Stimulated activated CD4-positive, alpha-beta T cell treated with anti-CD3 and anti-CD28 coated beads, TNF-alpha, amount 100 ng/mL, for 1 hour (primary cell): ENCODE measurements around the gene BATF.
A peak's percentile ranks its signal among the peaks of the same experiment; 100 is the strongest.

ENCODE experiments used
- DNase-seq, 3 donors: peaks; one replicate each; pipeline ENCODE4 v3.0.0-alpha.2; 2020; ENCODE audit warnings: low read depth in 3 of 3, low spot score in 1 of 3

BATF gene

DNA sequence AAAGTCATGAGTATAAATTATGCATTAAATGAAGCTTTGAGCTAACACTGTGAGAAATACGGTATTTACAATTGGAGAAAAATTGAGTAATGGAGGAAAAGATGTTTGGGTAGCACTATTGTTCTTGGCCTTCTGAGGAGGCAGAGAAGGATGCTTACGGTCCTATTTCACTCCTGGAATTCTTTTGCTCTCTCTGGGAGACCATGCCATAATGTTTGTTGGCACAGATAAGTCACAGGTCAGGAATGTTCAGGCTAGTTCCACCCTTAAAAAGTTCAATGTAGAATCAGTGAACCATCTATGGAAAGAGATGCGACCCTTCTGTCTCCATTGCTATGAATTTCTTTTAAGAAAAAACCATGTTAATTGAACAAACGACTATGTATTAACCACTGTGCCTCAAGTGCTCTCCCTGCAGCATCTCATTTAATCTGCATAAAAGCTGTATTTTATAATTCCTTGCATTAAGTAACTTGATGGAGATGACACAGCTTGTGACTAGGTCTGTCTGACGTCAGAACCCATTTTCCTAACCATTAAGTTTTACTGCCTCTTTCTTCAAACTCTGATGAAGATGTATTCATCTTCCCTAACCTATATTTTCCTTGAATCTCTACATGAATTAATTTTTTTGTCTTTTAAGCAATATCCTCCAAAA is 9.5 kb downstream of the BATF start:
- DNase-seq: no peak

DNA sequence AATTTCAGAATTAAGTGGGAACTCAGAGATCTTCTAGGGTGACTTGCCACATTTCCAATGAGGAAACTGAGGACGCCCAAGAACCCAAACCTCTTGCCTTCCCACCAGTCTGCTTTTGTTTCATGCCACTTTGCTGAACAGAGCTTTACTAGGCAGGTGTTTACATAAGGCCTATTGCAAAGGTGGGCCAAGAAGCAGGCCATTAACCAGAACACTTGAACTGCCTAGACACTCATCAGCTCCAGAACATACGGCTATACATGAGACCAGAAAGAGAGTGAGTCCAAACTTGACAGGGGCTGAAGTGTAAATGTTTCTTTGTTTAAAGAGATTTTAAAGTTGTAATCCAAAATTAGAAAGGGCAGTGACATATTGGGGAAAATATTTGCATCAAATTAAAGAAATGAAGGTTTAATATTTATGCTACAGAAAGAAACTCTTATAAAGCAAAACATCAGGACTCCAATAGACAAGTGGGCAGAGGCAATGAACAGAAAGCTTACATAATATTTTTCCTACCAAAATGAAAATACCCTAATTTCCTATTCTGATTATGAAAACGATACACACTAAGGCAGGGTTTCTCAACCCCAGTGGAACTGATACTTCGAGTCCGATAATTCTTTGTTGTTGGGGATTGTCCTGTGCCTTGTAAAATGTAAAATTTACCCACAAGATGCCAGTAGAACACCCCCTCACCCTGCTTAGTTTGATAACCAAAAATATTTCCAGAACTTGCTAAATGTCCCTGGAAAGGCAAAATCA is 11.7 kb downstream of the BATF start:
- DNase-seq: no peak

DNA sequence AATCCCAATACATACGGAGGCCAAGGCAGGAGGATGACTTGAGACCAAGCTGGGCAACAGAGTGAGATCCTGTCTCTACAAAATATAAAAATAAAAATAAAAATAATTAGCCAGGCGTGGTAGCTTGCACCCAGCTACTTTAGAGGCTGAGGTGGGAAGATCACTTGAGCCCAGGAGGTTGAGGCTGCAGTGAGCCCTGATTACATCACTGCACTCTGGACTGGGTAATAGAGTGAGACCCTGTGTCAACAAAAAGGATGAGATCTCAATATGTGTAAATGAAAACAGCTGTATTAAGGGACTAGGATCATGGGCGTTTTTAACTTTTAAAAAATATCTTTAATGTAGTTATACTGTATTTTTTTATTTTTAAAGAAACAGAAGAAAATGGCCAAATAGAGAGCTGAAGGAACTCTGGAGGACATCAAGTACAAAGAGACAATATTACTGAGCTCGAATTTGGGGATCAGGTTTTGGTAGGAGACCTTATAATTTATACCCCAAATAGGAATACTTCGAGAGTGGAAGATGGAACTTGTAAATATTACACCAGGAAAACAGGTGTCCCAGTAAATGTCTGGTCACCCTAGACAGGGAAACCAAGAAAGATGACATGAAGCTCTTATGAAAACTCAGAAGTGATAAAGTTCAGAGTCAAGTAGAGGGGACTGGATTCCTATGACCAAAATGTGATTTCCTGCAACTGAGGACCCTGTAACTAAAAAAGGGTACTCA is 13.1 kb downstream of the BATF start:
- DNase-seq: no peak

DNA sequence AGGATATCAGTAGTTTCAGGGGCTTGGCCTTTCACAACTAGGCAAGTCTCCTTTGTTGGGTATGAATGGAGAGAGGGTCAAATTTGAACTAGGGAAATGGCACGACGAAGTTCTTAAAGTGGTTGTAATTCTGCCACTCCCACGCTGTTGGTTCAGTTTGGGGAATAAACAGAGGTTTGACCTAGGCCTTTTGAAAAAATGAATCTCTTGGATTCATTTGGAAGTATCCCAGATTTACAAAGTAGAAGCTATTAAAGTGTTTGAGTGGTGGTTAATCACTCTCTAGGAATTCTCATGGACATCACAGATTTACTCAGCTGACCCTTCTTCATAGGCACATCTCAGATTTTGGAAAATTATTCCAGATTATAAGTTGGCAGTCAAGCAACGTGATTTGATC is 14.8 kb downstream of the BATF start:
- no peak for DNase-seq

DNA sequence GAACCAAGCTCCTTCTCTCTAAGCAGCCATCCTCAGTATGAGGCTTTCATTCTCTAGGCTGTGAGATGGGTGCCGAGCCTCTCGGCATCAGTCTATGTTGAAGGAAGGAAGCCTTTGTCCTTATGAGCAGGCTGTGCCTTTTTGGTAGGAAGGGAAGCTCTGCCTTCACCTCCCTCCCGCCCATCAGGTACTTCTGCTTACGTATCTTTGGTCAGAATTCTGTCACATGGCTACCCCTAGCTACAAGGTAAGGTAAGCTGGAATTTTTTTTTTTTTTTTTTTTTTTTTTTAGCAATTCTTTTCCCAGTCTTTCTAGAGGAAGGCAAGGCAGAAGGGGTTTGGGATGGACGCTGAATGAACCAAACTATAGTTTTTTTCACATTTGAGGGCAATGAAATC is 16.9 kb downstream of the BATF start:
- DNase-seq: no peak

DNA sequence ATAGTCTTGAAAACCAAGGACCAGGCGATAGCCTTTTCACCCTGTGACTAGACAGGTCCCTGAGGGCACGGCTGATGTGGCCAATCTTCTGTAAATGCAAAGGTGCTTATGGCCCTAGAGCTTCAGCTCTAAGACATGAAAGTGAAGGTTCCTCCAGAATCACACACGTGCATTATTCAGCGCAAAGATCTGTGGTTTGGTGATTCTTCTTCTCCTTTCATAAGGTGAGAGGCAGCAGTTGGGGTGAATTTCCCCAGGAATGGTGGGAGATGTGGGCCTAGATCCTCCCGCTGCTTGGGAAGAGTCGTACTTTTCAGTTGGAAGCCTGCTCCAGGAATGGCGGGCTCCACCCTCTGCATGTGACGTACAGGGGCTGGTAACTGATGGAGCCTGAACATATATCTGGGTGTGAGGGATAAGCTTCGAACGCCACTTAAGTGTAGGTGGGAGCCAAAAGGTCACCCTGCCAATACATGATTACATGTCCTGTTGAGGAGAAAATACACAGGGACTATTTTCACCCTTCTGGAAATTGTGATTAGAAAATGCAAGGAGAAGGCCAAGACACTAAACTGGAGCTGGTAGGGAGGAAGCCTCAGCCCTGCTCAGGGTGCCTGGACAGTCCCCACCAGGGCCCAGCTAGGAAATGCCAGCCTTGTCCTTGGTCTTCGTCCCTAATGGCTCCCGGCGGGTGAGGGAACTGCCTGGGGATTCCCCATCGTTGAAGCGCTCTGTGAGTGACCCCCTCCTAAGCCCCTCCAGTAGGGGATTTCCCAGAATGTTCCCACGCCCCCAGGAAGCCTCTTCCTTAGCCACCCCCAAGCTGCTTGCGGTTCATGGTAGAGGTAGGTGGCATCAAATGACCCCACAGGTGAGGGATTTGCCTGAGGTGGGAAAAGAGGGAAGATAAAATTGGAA is 17.6 kb downstream of the BATF start:
- peak in 1 of 3 donors; percentile 40 for DNase-seq

DNA sequence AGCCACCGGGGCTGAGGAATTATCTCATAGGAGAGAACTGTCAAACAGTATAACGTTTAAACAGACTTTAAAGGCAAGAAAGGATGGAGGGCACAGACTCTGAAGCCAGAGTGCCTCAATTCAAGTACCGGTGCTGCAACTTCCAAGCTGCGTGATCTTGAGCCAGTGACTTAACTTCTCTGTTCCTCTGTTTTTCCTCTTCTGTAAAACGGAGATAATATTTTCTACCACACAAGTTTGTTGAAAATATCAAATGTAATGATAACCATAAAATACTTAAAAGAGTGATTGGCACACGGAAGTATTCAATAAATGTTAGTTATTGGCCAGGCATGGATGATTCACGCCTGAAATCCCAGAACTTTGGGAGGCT is 18.2 kb downstream of the BATF start:
- DNase-seq: no peak

- peak; percentile 51 to 69 (median 65) for DNase-seq
Observed at GRCh38 chr14:75542588-75543091, 20.4 kb downstream of the BATF start.

DNA sequence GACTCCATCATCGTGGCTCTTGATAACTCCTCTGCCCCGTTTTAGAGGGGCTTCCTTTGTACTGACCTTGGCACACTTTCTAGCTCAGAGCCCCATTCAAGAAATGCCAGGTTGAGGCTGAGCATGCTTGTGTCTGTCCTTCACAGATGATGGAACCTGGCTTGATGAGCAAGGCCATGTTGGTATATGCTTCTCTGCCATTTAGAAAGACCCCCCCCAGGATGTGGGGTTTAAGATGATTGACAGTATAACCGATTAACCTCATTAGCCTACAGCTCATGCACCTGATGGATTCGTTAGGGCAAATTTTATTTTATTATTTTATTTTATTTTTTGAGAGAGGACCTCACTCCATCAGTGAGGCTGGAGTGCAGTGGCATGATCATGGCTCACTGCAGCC is 21.0 kb downstream of the BATF start:
- DNase-seq: no peak

GRCh38 chr14:75543786-75544185 is 21.5 kb downstream of the BATF start:
- no peak for DNase-seq

DNA sequence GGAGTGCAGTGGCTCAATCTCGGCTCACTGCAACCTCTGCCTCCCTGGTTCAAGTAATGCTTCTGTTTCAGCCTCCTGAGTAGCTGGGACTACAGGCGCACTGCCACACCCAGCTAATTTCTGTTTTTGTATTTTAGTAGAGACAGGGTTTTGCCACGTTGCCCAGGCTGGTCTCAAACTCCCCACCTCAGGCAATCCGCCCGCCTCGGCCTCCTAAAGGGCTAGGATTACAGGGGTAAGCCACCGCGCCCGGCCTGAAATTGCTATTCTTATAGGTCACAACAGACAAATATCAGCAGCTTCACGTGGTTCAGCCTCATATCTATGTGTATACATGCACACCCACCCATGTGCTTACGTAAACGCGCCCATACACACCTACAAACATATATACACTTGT is 23.6 kb downstream of the BATF start:
- DNase-seq: no peak

- DNase-seq: no peak
Observed at GRCh38 chr14:75547552-75548250, 25.4 kb downstream of the BATF start.

- DNase-seq: no peak
Observed at GRCh38 chr14:75548544-75548943, 26.3 kb downstream of the BATF start.

DNA sequence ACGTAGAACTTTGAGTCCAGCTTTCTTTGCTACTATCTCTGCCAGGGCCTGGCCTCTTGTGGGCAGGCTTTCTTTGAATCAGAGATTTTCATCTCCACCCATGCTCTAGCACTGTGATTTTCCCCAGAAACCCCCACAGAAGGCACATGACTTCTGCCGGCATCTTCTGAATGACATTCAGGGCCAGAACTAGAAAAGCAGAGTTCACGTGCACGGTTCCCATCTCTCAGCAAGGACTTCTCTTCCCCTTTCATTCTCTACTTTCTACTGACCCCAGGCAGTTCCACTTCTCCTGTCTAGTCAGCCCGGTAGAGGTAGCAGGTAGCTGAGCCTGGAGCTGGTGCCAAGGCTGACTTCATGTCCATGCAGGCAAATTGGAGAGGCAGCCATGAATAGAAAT is 26.9 kb downstream of the BATF start:
- DNase-seq: no peak

- DNase-seq: no peak
Observed at GRCh38 chr14:75551021-75551420, 28.8 kb downstream of the BATF start.

DNA sequence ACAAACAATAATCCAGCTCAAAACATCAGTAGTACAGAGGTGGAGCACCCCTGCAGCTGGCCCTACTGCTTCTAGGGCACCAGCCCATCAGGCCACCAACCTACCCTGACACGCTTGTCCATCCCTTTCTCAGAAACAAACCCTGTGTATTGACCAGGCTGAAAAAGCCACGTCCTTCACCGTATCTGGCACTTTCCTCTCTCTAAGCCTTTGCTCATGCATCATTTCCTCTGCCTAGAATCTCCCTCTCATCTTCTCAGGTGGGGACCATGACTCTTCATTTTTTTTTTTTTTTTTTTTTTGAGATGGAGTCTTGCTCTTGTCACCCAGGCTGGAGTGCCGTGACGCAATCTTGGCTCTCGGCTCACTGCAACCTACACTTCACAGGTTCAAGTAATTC is 30.9 kb downstream of the BATF start:
- DNase-seq: no peak

GRCh38 chr14:75553761-75554364 is 31.6 kb downstream of the BATF start:
- no peak for DNase-seq

- DNase-seq: no peak
Observed at GRCh38 chr14:75554482-75554881, 32.2 kb downstream of the BATF start.

- no peak for DNase-seq
Observed at GRCh38 chr14:75558440-75558839, 36.2 kb downstream of the BATF start.

- DNase-seq: no peak
Observed at GRCh38 chr14:75559045-75559444, 36.8 kb downstream of the BATF start.
